ENCODE measurements around the gene C4orf50.

Gene C4orf50

DNA sequence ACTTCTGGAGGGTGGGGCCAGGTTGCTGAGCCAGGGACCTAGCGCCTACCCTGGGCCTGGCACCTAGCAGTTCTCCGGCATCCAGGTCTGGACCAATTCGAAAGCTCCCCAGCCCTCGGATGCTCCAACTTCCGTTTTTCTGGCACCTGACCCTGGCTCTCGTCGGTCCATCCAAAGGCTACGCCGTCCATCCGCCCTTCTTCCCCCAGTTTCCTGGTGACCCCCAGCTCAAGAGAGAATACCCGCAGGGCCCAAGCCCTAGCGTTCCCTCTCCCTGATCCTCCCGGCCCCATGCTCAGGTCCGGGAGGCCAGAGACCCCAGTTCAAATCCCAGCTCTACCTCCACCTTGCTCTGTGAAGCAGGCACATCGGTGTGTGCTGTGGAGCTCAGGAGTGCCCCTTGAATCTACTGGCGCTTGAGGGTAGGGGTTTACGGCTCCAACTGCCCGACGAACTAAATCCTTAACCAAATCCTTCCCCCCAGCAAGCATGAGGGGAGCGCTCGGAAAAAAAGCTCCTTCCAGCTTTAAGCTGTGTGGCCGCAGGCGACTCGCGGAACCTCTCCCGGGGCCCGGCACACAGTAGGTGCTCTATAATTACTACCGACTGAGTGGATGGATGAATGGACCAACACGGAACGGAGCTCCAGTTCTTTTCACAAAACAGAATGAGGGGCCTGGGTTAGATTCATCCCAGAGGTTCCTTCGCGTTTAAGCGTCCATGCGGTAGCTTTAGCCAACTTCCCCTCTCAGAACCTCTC lies 126.5 kb downstream of the C4orf50 start:
- DNase-seq (ENCODE audit: low spot score), result peak; percentile 18

- DNase-seq (ENCODE audit: low spot score), result peak; percentile 95
Observed at GRCh38 chr4:5890063-5890727, 128.0 kb downstream of the C4orf50 start.

DNA sequence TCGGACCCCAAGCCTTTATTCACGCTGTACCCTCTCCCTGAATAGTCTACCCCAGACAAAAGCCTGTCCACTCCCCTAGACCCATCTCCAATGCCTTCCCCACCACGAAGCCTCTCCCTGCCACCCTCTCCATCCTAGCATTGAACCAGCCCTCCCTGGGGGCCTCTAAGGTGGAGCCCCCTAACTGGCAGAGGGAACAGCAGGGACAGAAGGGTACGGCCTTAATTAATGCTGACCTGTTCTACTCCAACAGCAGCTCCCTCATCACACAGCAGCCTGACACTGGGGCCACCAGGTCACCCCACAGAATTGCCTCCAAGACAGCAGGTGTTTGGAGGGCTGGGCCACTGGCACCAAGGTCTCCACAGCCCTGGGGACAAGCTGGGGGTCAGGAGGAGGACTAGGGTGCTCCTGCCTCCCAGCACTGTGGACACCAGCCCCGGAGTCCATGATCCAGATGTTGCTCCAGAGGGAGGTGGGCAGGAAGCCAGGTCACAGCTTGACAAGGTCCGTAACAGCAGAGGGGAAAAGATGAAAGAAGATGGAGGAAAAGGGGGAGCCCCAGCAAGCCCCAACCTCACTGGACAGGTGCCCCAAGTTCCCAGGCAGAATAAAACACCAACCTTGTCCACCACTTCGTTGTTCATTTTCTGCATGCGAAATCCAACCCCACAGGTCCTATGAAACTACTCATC lies 129.1 kb downstream of the C4orf50 start:
- DNase-seq (ENCODE audit: low spot score), result peak; percentile 14

- peak; percentile 80 for DNase-seq (ENCODE audit: low spot score)
Observed at GRCh38 chr4:5888222-5889001, 129.8 kb downstream of the C4orf50 start.

GRCh38 chr4:5887361-5888221 lies 130.6 kb downstream of the C4orf50 start:
- peak; percentile 50 for DNase-seq (ENCODE audit: low spot score)

DNA sequence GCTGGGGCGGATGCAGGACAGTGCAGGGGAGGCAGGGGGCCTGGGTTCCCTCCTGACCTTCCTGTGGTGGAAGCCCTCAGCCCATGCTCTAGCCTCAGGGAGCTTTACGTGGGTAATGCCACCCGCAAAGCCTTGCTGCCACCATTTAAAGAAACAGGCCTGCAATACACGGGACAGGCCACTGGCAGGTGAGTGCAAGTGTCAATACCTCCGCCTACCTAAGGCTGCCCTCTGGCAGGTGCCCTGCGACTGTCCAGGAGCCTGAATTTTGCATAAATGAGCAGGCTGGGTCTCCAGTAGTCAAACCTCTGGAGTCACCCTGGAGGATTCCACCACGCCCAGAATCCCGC lies 131.2 kb downstream of the C4orf50 start:
- peak; percentile 11 for DNase-seq (ENCODE audit: low spot score)

DNA sequence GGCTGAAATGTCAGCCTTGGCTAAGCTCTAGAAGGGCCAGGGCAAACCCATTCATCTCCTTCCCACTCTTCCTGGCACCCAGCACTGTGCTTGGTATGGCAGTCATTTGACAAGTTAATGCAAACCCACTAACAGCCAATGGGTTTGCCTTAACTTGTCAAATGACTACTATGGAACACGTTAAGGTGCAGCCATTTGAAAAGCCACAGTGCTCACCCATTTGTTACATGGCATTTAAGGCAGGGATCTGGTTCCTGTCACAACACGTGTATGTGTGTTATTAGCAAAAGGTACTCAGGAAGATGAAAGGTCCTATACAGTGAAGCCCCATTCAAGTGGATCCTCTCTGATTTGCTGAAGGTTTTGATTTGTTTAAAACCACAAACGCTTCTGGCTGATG lies 132.5 kb downstream of the C4orf50 start:
- no peak for DNase-seq (ENCODE audit: low spot score)

GRCh38 chr4:5884796-5885195 lies 133.4 kb downstream of the C4orf50 start:
- no peak for DNase-seq (ENCODE audit: low spot score)

GRCh38 chr4:5883916-5884315 lies 134.3 kb downstream of the C4orf50 start:
- no peak for DNase-seq (ENCODE audit: low spot score)

DNA sequence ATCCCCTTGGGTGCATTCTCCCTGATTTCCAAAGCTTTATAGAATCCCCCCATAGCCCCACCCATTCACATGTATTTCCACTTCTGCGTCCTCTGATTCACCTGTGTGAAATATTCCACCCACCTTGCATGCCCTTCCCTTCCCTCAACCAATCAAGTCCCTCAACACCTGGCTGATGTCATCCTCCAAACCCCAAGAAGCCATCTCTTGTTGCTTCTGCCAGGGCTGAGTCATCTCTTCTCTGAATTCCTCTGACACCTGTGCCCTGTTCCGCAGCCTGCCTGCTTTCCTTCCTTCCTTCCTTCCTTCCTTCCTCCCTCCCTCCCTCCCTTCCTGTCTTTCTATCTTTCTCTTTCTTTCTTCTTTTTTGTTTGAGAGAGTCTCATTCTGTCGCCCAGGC lies 135.3 kb downstream of the C4orf50 start:
- no peak for DNase-seq (ENCODE audit: low spot score)

DNA sequence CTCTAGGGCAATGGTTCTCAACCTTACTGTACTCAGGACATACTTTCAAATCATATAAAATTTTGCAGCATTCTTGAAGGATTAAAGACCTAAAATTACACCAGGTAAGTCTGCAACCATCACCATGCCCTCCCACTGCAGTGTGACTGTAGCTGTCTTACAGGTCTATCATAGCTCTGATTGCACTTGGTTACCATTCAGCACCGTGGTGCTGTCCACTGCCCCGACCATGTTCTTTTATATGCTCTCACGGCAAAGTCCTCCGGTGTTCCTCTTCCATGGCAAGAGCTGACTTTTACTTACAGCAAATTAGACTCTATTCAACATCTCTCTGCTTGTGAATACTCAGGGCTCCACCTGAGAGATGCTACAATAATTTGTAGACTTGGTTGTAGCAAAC lies 136.9 kb downstream of the C4orf50 start:
- DNase-seq (ENCODE audit: low spot score), result no peak

DNA sequence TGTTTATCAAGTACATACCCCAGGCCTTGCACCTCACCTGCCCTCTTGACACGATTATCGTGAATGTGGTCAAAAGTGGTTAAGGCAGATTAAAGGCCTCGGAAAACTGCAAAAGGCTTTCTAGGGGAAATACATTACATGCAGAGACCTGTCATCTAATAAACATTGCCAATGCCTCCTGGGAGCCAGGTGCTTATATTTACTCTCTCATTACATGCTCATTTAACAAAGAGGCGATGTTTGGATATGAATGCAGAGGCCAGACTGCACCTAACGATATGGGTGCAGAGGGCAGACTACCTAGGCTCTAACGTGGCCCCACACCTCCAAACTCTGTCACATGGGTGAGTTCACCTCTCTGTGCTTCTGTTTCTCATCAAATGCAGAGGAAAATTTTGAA lies 139.9 kb downstream of the C4orf50 start:
- no peak for DNase-seq (ENCODE audit: low spot score)

DNA sequence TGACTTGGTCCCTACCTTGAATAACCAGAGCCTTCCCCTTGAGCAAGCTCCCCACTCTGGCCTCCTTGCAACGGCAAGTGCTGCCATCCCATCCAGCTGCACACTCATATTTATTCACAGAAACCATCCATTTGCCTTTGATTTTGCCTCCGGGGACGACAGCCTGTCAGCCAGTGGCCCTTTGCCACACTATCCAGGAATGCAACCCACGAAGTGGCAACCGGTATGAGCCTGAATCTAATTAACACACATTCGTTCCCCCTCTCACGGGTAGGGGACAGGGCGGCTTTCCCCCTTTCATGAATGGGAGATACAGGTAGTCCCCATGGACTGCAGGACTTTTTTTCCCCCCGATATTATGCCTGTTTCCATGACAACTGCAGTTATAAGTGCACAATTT lies 140.8 kb downstream of the C4orf50 start:
- DNase-seq (ENCODE audit: low spot score), result no peak

GRCh38 chr4:5874811-5875449 lies 143.3 kb downstream of the C4orf50 start:
- DNase-seq (ENCODE audit: low spot score), result no peak

GRCh38 chr4:5870701-5871100 lies 147.5 kb downstream of the C4orf50 start:
- no peak for DNase-seq (ENCODE audit: low spot score)

GRCh38 chr4:5869966-5870619 lies 148.1 kb downstream of the C4orf50 start:
- DNase-seq (ENCODE audit: low spot score), result no peak

GRCh38 chr4:5867866-5868265 lies 150.4 kb downstream of the C4orf50 start:
- no peak for DNase-seq (ENCODE audit: low spot score)

- DNase-seq (ENCODE audit: low spot score), result no peak
Observed at GRCh38 chr4:5866841-5867813, 151.1 kb downstream of the C4orf50 start.

All from SK-N-DZ (cell line).